ENCODE results near the gene ABHD17B. TPM values are rescaled to one million over a fixed set of nuclear protein-coding genes. Genes with fewer than 3 reads are reported as not detected.

ABHD17B gene
- total RNA-seq, 1 experiment from 2014 or later, result 12.9 TPM

DNA sequence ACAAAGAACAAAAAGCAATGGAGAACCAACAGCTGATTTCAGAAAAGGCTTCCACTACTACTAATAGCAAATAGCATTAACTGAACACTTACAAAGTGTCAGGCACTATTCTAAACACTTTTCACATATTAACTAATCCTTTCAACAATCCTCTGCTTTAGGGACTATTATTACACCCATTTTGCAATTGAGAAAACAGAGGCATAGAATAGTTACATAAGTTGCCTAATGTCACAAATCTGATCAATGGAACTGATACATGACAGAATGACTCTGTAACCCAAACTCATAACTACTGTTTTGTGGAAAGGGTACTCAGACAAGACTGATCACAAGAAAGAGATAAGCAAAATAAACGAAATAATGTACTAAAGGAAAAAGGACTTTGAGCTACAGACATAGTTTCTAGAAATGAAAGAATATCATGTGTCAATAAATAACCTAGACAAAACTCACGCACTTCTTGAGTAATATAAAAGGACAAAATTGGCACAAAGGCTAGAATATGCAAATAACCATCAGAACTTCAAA is 31.3 kb downstream of the ABHD17B start:
- H3K27ac ChIP-seq (ENCODE audit: low read length), result no peak overlapping the region
- peaks cover 68% of the 10 kb centered on the region for H3K79me2 ChIP-seq (ENCODE audit: low read length)
- H4K20me1 ChIP-seq (ENCODE audit: insufficient read depth, low read depth, low read length), result no peaks in the 10 kb centered on the region
- H3K4me1 ChIP-seq (ENCODE audit: low read length), result no peaks in the 10 kb centered on the region
- no peaks in the 10 kb centered on the region for H3K9me2 ChIP-seq (replicated peaks; ENCODE audit: insufficient read depth, low read length)
- H3K9me3 ChIP-seq (ENCODE audit: low read length), result peaks cover 33% of the 10 kb centered on the region
- H3K9ac ChIP-seq (ENCODE audit: low read length), result no peak overlapping the region
- H3K27me3 ChIP-seq (ENCODE audit: low read length), result no peaks in the 10 kb centered on the region
- DNase-seq, result no peak
- H3K4me2 ChIP-seq (ENCODE audit: low read depth, low read length, poor library complexity, severe bottlenecking), result no peak overlapping the region
- H3K36me3 ChIP-seq (ENCODE audit: insufficient read depth, low read length), result peaks cover 5% of the 10 kb centered on the region
- H3K4me3 ChIP-seq (ENCODE audit: low read length), result no peak overlapping the region
- no peak overlapping the region for H2AFZ ChIP-seq (ENCODE audit: low read length)

DNA sequence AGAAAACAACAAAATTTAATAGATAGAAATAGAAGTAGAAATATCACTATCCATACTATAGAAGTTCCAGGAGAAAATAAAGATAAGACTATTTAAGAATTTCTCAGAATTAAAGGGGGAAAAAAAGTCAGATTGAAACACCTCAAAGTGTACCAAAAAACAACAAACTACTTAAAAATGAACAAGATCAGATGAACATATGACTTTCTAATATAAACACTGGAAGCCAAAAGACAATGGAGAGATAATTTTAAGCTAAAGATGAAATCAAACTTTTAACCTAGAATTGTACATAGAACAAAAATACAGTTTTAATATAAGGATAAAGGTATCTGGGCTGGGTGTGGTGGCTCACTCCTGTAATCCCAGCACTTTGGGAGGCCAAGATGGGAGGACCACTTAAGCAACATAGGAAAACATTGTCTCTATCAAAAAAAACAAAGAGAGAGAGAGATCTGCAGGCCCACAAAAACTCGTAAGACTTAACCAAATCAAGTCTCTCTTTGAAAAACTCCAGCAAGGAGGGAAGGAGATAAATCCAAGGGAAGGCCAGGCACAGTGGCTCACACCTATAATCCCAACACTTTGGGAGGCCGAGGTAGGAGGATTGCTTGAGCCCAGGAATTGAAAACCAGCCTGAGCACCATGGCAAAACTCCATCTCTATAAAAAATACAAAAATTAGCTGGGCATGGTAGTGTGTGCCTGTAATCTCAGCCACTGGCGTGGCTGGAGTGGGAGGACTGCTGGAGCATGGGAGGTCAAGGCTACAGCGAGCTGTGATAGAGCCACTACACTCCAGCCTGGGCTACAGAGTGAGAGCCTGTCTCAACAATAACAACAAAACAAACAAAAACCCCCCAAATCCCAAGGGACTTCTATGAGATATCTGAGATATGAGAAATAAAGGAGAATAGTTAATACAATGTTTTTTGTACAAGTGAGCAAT is 32.4 kb downstream of the ABHD17B start:
- Histone ChIP-seq H3K9me3 (ENCODE audit: low read length) (peaks cover 26% of the 10 kb centered on the region), H3K79me2 (ENCODE audit: low read length) (peaks cover 61% of the 10 kb centered on the region), H3K4me3 (ENCODE audit: low read length) (no peak overlapping the region), H4K20me1 (ENCODE audit: insufficient read depth, low read depth, low read length) (no peaks in the 10 kb centered on the region), H2AFZ (ENCODE audit: low read length) (no peak overlapping the region), H3K9me2 (replicated peaks; ENCODE audit: insufficient read depth, low read length) (no peaks in the 10 kb centered on the region), H3K9ac (ENCODE audit: low read length) (no peak overlapping the region), H3K4me1 (ENCODE audit: low read length) (no peaks in the 10 kb centered on the region), H3K4me2 (ENCODE audit: low read depth, low read length, poor library complexity, severe bottlenecking) (no peak overlapping the region), H3K27me3 (ENCODE audit: low read length) (no peaks in the 10 kb centered on the region), H3K36me3 (ENCODE audit: insufficient read depth, low read length) (no peaks in the 10 kb centered on the region; the same call in 1 of the 2 replicates), H3K27ac (ENCODE audit: low read length) (no peak overlapping the region)
- DNase-seq, result no peak

DNA sequence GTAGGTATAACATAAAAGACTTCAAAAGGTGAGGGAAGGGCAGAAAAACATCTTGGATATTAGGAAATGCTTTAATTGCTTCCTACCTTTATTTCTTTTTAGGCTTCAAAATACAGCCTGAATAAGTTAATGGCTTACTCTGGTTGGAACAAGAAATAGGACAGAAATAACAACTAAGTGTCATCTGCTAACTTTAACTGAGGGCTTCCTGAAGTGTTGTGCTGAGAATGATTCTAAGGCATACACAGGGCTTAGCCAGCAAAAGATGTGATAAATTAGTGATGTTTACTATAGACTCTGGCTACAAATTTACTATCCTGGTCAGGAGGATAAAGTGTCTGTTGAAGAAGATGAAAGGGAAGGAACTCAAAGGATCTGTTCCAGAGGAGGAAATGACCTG is 34.2 kb downstream of the ABHD17B start:
- Histone ChIP-seq H3K4me3 (ENCODE audit: low read length) (no peak overlapping the region), H3K9ac (ENCODE audit: low read length) (no peak overlapping the region), H3K4me2 (ENCODE audit: low read depth, low read length, poor library complexity, severe bottlenecking) (no peak overlapping the region), H2AFZ (ENCODE audit: low read length) (no peak overlapping the region), H3K9me2 (replicated peaks; ENCODE audit: insufficient read depth, low read length) (no peaks in the 10 kb centered on the region), H3K9me3 (ENCODE audit: low read length) (peaks cover 24% of the 10 kb centered on the region), H3K79me2 (ENCODE audit: low read length) (peaks cover 57% of the 10 kb centered on the region), H3K36me3 (ENCODE audit: insufficient read depth, low read length) (no peaks in the 10 kb centered on the region; the same call in 1 of the 2 replicates), H4K20me1 (ENCODE audit: insufficient read depth, low read depth, low read length) (no peaks in the 10 kb centered on the region), H3K27me3 (ENCODE audit: low read length) (no peaks in the 10 kb centered on the region), H3K27ac (ENCODE audit: low read length) (no peak overlapping the region), H3K4me1 (ENCODE audit: low read length) (no peaks in the 10 kb centered on the region)
- DNase-seq, result no peak

DNA sequence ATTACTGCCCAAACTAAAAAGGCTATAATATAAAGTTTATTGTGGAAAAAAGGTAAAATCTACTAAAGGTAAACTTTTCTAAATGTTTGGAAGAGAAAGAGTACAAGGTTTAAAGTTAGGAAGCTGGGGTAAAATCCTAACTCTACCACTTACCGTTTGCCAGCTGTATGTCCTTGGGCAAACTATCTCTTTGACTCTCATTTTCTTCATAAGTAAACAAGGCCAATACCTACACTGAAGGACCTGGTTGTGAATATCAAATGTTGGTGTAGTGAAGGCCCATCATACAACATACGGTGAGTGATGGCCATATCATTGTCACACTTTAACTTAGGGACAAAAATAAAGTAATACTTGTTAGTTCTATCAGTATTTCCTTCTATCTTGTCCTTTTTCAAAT is 34.9 kb downstream of the ABHD17B start:
- Histone ChIP-seq H3K27ac (ENCODE audit: low read length) (no peak overlapping the region), H3K9me3 (ENCODE audit: low read length) (peaks cover 21% of the 10 kb centered on the region), H3K4me2 (ENCODE audit: low read depth, low read length, poor library complexity, severe bottlenecking) (no peak overlapping the region), H3K27me3 (ENCODE audit: low read length) (no peaks in the 10 kb centered on the region), H3K9me2 (replicated peaks; ENCODE audit: insufficient read depth, low read length) (no peaks in the 10 kb centered on the region), H2AFZ (ENCODE audit: low read length) (no peak overlapping the region), H3K36me3 (ENCODE audit: insufficient read depth, low read length) (no peaks in the 10 kb centered on the region; the same call in 1 of the 2 replicates), H3K9ac (ENCODE audit: low read length) (no peak overlapping the region), H3K79me2 (ENCODE audit: low read length) (peaks cover 62% of the 10 kb centered on the region), H3K4me3 (ENCODE audit: low read length) (no peak overlapping the region), H4K20me1 (ENCODE audit: insufficient read depth, low read depth, low read length) (no peaks in the 10 kb centered on the region; the same call in 1 of the 2 replicates), H3K4me1 (ENCODE audit: low read length) (no peaks in the 10 kb centered on the region)
- no peak for DNase-seq

DNA sequence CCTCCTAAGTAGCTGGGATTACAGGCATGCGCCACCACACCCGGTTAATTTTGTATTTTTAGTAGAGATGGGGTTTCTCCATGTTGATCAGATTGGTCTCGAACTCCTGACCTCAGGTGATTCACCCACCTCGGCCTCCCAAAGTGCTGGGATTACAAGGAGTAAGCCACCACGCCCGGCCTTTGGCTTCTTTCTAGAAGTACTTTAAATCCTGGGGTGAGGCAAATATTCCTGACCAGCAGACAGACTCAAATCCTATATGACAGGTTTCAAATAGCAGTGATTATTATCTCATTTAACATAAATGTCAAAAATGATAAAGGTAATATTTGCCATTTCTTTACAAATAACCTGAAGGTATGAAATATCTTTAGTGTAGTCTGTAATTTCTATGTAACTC is 35.6 kb downstream of the ABHD17B start:
- peaks cover 58% of the 10 kb centered on the region for H3K79me2 ChIP-seq (ENCODE audit: low read length)

DNA sequence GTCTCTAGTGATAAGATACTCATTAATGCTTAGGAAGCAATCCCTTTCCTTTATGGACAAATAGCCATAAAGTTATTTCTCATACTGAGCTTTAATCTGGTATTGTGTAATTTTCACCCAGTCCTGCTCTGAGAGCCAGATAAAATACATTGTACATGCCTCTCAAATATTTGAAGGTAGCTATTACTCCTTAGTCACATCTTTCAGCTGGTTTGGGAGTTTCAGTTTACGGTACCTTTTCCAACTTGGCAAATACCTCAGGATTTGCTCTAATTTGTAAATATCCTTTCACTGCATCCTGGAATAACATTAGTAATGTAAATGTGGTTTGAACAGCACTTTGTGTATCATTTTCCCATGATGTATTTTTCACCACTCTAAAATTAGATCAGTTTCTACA is 47.4 kb downstream of the ABHD17B start:
- 0 out of 2 replicates have a peak, but pooled peaks cover 3% of the 10 kb centered on the region for H3K9me3 ChIP-seq (ENCODE audit: low read length)
- H3K4me1 ChIP-seq (ENCODE audit: low read length), result peaks cover 16% of the 10 kb centered on the region
- H3K27ac ChIP-seq (ENCODE audit: low read length), result no peak overlapping the region
- no peak for DNase-seq
- no peaks in the 10 kb centered on the region for H3K27me3 ChIP-seq (ENCODE audit: low read length)
- no peak overlapping the region for H3K4me2 ChIP-seq (ENCODE audit: low read depth, low read length, poor library complexity, severe bottlenecking)
- no peaks in the 10 kb centered on the region for H4K20me1 ChIP-seq (ENCODE audit: insufficient read depth, low read depth, low read length)
- no peaks in the 10 kb centered on the region for H3K79me2 ChIP-seq (ENCODE audit: low read length)
- no peak overlapping the region for H3K9ac ChIP-seq (ENCODE audit: low read length)
- no peak overlapping the region for H2AFZ ChIP-seq (ENCODE audit: low read length)
- no peaks in the 10 kb centered on the region for H3K9me2 ChIP-seq (replicated peaks; ENCODE audit: insufficient read depth, low read length)
- no peak overlapping the region for H3K4me3 ChIP-seq (ENCODE audit: low read length)
- H3K36me3 ChIP-seq (ENCODE audit: insufficient read depth, low read length), result no peaks in the 10 kb centered on the region; the same call in 1 of the 2 replicates

More for the DNA sequence above, 35.6 kb downstream of the ABHD17B start:
- Histone ChIP-seq H4K20me1 (ENCODE audit: insufficient read depth, low read depth, low read length) (no peaks in the 10 kb centered on the region; the same call in 1 of the 2 replicates), H3K4me1 (ENCODE audit: low read length) (no peaks in the 10 kb centered on the region), H3K4me2 (ENCODE audit: low read depth, low read length, poor library complexity, severe bottlenecking) (no peak overlapping the region), H2AFZ (ENCODE audit: low read length) (no peak overlapping the region), H3K9me2 (replicated peaks; ENCODE audit: insufficient read depth, low read length) (no peaks in the 10 kb centered on the region), H3K36me3 (ENCODE audit: insufficient read depth, low read length) (no peaks in the 10 kb centered on the region; the same call in 1 of the 2 replicates), H3K27ac (ENCODE audit: low read length) (no peak overlapping the region), H3K27me3 (ENCODE audit: low read length) (no peaks in the 10 kb centered on the region), H3K9ac (ENCODE audit: low read length) (no peak overlapping the region), H3K9me3 (ENCODE audit: low read length) (peaks cover 18% of the 10 kb centered on the region), H3K4me3 (ENCODE audit: low read length) (no peak overlapping the region)
- no peak for DNase-seq

DNA sequence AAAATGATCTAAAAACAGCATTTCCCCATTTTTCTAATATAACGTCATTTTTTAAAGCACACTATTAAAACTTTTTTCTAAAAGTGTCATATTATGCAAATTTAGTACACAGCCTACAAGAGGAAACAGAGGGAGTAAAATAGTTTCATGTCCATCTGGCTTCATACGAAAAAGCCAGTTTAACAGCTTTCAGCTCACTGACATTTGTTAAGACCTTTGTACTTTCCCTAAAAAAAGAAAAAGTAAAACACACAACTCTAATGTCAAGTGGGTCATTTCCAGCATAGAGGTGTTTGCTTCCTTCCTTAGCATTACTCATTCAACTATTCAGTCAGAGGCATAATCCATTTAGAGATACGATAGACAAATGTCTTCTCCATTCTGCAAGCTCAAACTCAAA is 49.4 kb downstream of the ABHD17B start:
- H3K27me3 ChIP-seq (ENCODE audit: low read length), result no peaks in the 10 kb centered on the region
- no peaks in the 10 kb centered on the region for H3K9me2 ChIP-seq (replicated peaks; ENCODE audit: insufficient read depth, low read length)
- no peak for DNase-seq
- H3K9me3 ChIP-seq (ENCODE audit: low read length), result 0 out of 2 replicates have a peak, but pooled peaks cover 3% of the 10 kb centered on the region
- peak overlapping the region; percentile 14; the same call in 1 of the 2 replicates for H3K27ac ChIP-seq (ENCODE audit: low read length)
- no peaks in the 10 kb centered on the region; the same call in 1 of the 2 replicates for H3K36me3 ChIP-seq (ENCODE audit: insufficient read depth, low read length)
- peaks cover 16% of the 10 kb centered on the region for H3K4me1 ChIP-seq (ENCODE audit: low read length)
- H4K20me1 ChIP-seq (ENCODE audit: insufficient read depth, low read depth, low read length), result no peaks in the 10 kb centered on the region
- no peaks in the 10 kb centered on the region for H3K79me2 ChIP-seq (ENCODE audit: low read length)
- H2AFZ ChIP-seq (ENCODE audit: low read length), result no peak overlapping the region
- H3K9ac ChIP-seq (ENCODE audit: low read length), result no peak overlapping the region
- peak overlapping the region; percentile 41 for H3K4me2 ChIP-seq (ENCODE audit: low read depth, low read length, poor library complexity, severe bottlenecking)
- H3K4me3 ChIP-seq (ENCODE audit: low read length), result no peak overlapping the region

DNA sequence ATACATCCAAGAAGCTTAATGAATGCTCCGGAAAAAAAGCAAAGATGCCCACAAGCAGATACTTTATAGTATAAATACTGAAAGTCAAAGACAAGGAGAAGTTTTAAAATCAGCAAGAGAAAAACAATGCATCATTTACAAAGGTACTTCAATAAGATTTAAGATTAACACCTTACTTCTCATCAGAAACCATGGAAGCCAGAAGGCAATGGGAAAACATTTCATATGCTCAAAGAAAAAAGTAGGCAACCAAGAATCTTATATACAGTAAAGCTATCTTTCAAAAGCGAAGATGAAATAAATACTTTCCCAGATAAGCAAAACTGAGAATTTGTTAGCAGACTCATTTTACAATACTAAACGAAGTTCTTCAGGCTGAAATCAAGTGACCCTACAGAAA is 51.1 kb downstream of the ABHD17B start:
- no peak for DNase-seq
- H3K79me2 ChIP-seq (ENCODE audit: low read length), result no peaks in the 10 kb centered on the region
- H3K36me3 ChIP-seq (ENCODE audit: insufficient read depth, low read length), result no peaks in the 10 kb centered on the region; the same call in 1 of the 2 replicates

More for the DNA sequence above, 51.1 kb downstream of the ABHD17B start:
- Histone ChIP-seq H3K4me3 (ENCODE audit: low read length) (no peak overlapping the region), H3K4me2 (ENCODE audit: low read depth, low read length, poor library complexity, severe bottlenecking) (no peak overlapping the region), H3K4me1 (ENCODE audit: low read length) (peaks cover 16% of the 10 kb centered on the region), H3K9me3 (ENCODE audit: low read length) (0 out of 2 replicates have a peak, but pooled peaks cover 3% of the 10 kb centered on the region), H3K27me3 (ENCODE audit: low read length) (no peaks in the 10 kb centered on the region), H3K9ac (ENCODE audit: low read length) (no peak overlapping the region), H4K20me1 (ENCODE audit: insufficient read depth, low read depth, low read length) (no peaks in the 10 kb centered on the region), H3K9me2 (replicated peaks; ENCODE audit: insufficient read depth, low read length) (no peaks in the 10 kb centered on the region), H3K27ac (ENCODE audit: low read length) (no peak overlapping the region), H2AFZ (ENCODE audit: low read length) (no peak overlapping the region)

All from Karpas-422 (cell line).